NCI-H226 (cell line): ENCODE measurements around the gene C2orf76.
A peak's percentile ranks its signal among the peaks of the same experiment; 100 is the strongest.

Source experiments
- DNase-seq: peaks from one replicate; pipeline ENCODE4 v3.0.0-alpha.2; 2015

The C2orf76 gene

GRCh38 chr2:119337749-119338148 lies 28.9 kb downstream of the C2orf76 start:
- no peak for DNase-seq

DNA sequence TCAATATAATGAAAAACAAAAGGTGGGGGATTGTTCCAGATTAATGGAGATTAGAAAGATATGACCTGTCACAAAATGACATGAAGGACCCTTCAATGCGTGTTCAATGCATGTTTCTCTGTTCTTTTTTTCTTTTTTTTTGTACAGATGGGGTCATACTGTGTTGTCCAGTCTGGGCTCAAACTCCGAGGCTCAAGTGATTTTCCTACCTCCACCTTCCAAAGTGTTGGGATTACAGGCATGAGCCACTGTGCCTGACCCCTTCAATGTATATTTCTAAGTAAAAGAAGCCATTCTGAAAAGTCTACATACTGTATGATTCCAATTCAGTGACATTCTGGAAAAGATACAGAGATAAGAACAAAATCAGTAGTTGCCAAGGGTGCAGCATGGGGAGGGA lies 32.8 kb downstream of the C2orf76 start:
- DNase-seq, result no peak

DNA sequence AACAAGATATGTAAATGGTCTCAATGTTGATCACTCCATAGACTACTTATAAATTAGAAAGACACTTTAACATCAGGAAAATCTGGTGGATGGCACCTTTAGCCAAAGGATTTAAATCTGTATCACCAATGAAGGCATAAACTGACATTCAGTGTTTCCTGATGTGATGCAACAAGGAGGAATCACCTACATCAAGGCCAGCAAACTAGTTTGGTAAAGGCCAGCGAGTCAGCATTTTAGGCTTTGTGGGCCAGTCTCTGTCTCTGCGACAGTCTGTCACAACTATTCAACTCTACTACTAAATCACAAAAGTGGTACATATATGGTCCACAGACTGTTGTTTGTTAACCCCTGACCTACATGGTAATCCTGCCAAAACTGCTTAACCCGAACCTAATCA lies 33.3 kb downstream of the C2orf76 start:
- DNase-seq, result no peak

DNA sequence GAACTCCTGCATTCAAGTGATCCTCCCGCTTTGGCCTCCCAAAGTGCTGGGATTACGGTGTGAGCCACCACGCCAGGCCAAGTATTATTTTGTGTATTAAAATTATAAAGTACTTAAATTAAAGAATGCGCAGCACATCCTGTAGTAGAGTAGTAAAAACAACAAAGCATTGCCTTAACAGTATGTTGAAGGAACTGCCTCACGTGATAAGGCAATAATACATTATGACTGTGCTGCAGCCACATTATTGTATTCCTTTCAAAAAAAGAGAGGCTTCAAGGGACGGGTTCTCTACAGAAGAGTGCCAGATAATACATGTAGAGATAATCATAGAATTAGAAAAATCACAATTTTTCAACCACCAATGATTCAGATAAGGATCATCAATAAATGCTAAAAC lies 33.7 kb downstream of the C2orf76 start:
- no peak for DNase-seq

- DNase-seq, result no peak
Measured at GRCh38 chr2:119327431-119327830, 39.2 kb downstream of the C2orf76 start.

DNA sequence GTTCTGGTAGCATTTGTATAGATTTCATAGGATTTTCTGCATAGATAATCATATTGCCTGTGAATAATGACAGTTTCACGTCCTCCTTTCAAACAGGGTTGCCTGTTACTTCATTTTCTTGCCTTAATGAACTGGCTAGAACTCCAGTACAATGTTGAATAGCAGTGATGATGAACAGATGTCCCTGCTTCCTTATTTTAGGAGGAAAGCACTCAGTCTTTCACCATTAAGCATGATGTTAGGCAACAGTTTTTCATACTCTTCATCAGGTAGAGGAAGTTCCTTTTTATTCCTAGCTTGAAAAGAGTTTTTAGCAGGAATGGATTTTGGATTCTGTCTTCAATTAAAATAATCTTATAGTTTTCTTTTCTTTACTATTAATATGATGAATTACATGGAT lies 39.7 kb downstream of the C2orf76 start:
- DNase-seq, result no peak

DNA sequence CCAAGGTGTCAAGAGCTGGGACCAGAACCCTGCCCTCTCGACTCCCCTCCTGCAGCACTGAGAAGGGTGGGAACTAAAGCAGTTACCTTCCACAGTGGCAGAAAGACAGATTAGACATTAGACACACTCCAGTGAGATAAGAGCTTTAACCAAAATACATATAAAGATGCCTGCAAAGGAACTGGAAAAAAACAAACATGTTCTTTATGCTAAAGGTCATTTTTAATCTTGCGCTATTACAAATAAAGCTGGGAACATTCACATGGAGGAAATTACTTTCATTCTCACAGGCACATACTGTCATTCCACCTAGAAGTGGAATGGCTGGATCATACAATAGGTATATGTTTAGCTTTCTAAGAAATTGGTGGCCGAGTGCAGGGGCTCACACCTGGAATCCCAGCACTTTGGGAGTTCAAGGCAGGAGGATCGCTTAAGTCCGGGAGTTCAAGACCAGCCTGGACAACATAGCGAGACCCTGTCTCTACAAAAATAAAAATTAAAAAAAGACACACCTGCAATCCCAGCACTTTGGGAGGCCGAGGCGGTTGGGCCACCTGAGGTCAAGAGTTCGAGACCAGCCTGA lies 41.9 kb downstream of the C2orf76 start:
- no peak for DNase-seq

DNA sequence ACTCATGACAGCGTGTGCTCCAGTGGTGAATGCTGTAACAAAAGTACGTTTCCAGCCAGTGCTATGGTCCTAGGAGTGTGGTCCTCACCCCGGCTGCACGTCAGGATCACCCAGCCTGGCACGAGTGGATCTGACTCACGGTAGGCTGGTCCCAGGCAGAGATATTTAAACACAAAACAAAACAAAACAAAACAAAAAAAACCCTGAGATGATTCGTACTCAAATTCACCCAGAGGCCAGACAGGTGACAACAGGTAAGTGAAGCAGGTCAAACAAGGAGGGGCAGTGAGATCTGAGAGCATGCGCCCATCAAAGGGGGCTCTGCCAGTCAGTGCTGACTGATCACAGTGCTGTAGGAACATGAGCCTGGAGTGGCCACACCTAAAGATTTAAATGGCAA lies 43.2 kb downstream of the C2orf76 start:
- DNase-seq, result no peak

DNA sequence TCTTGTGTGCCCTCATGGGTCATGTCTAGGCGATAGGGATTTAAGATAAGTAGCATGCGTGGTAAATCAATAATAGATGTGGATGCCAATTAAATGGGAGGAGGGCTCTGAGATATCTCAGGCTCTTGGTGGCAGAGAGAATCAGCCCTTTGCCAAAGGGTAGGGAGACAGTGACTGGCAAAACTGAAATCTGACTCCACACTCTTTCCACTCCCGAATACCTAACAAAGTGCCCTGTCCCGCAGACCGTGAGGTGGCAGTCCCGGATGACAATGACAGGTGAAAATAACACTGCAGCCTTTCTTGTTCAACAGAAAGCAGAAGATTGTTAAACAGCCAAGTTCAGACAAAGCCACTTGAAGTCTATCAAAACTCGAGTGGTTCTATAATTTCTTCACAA lies 47.0 kb downstream of the C2orf76 start:
- no peak for DNase-seq

- DNase-seq, result no peak
Measured at GRCh38 chr2:119317554-119317953, 49.1 kb downstream of the C2orf76 start.

DNA sequence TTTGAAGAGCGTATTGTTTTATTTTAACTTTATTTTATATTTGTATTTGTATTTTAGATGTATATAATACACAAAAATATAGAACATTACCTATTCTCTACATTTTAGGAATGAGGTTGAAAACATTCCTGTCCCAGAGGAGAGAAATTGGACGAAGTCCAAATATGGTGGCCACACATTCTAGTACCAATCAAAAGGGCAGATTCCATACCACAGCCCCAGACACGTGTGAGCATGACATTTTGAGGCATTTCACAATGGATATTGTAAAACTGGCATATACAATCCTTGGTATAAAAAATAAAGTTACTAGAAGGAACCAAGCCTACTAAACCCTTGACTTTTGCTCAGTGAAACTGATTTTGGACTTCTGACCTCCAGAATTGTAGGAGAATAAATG lies 50.6 kb downstream of the C2orf76 start:
- no peak for DNase-seq

GRCh38 chr2:119315241-119315925 lies 51.3 kb downstream of the C2orf76 start:
- DNase-seq, result no peak

DNA sequence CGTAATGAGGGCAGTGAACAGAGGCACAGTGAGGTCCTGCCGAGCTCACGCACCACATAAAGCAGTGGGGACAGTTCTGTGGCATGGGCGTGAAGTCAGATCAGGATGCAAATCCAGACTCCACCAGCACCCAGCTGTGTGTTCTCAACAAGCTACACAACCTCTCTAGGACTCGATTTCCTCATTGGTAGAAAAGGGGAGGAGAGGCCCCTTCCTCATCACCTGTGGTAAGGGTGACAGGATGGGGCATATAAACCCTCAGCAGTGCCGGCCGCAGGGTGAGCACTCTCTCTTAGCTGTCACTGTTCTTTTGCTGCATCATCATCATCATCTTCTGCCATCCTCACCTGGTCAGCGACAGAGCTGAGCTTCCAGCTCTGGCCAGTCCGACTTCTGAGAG lies 54.8 kb downstream of the C2orf76 start:
- no peak for DNase-seq

GRCh38 chr2:119311371-119311770 lies 55.3 kb downstream of the C2orf76 start:
- DNase-seq, result no peak

DNA sequence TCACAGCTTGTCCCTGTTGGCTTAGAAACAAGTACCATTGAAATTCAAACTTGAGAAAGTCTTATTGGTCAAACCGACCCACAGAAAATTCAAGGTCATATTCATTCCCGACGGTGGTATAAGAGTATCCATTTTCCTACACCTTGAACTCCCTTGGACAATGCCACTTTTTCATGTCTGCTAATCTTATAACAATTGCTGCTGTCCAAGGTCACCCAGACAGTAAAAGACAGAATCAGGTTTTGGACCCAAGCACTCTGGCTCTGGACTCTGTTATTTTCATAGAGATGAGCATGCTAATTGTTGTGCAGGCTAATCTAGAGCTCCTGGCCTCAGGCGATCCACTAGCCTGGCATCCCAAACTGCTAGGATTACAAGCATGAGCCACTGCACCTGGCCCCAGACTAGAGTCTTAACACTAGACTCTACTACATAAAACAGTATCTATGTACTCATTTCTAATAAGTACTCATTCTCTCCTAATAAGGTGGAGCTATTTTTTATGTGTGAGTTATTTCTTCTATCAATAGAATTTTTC lies 57.8 kb downstream of the C2orf76 start:
- DNase-seq, result no peak

- DNase-seq, result no peak
Measured at GRCh38 chr2:119307419-119308140, 59.1 kb downstream of the C2orf76 start.

GRCh38 chr2:119306196-119306590 lies 60.4 kb downstream of the C2orf76 start:
- no peak for DNase-seq

GRCh38 chr2:119305497-119306195 lies 61.0 kb downstream of the C2orf76 start:
- no peak for DNase-seq

DNA sequence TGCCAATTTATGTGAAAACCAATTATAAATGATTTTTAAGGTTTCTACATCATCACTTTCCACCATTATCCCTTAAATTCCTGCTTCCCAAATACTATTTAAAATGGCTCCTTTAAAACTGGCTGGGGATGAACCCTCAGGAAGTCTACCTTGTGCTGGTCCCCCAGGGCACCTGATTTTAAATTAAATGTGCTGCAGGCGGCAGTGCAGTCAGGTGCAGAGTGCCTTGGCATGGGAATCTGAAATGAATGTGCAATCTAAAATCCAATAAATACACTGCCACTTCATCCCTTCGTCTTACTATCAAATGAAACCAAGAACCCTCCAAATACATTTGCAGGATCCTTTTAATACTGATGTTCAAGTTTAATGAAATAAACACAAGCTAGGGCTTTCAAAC lies 61.8 kb downstream of the C2orf76 start:
- no peak for DNase-seq

DNA sequence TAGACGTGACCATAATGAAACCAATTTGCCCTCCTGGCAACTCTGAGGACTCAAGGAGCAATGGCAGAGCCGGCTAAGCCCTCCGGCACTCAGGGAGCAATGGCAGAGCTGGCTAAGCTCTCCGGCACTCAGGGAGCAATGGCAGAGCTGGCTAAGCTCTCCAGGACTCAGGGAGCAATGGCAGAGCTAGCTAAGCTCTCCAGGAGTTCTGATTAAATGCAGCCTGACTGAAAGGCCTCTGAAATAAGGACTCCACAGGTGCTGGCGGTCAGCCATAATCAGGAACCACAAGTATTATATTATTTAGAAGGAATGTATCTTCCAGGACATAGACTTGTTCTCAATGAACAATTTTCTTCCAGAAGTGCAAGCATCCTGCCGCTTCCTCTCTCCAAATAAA lies 65.2 kb downstream of the C2orf76 start:
- peak; percentile 35 for DNase-seq

GRCh38 chr2:119295688-119296375 lies 70.8 kb downstream of the C2orf76 start:
- no peak for DNase-seq

DNA sequence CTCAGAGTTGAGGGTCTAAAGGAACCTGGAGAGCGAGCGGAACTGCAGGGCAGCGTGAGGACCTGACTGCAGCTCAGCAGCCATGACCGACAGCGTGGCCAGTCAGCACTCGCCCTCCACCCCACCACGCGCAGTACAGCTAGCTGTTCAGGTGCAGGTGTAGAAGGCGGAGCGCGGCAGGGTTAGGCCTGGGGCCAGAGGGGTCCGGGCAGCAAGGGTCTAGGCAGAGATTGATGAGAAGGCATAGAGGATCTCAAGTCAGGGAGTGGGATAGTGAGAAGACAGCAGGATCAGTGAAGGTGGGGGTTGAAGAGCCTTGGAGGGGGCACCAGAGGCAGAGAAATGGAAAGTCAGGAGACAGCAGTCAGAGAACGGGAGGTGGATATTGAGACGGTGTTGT lies 72.0 kb downstream of the C2orf76 start:
- DNase-seq, result no peak

- DNase-seq, result no peak
Measured at GRCh38 chr2:119293900-119294299, 72.7 kb downstream of the C2orf76 start.
